ENCODE results near the gene CLTB. TPM values are rescaled to one million over a fixed set of nuclear protein-coding genes. Genes with fewer than 3 reads are reported as not detected.

CLTB gene
- total RNA-seq, 1 donor from 2014 or later, result 35.2 TPM

DNA sequence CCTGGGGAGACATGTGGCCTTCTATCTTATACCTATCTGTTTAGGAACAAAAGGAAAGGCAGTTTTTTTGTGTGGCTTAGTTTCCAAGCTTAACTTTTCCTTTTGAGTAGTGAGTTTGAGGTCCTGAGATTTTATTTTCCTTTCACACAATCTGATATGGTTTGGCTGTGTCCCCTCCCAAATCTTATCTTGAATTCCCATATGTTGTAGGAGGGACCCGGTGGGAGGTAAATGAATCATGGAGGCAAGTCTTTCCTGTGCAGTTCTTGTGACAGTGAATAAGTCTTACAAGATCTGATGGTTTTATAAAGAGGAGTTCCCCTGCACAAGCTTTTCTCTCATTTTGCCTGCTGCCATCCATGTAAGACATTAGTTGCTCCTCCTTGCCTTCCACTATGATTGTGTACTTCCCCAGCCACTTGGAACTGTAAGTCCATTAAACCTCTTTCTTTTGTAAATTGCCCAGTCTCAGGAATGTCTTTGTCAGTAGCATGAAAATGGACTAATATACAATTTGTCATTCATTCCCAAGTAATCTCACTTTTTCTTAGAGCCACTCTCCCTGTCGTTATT, 4.7 kb upstream of the CLTB start:
- H3K4me3 Mint-ChIP-seq (ENCODE audit: unreplicated experiment), result no peak overlapping the region
- TF ChIP-seq, protein P1, sequence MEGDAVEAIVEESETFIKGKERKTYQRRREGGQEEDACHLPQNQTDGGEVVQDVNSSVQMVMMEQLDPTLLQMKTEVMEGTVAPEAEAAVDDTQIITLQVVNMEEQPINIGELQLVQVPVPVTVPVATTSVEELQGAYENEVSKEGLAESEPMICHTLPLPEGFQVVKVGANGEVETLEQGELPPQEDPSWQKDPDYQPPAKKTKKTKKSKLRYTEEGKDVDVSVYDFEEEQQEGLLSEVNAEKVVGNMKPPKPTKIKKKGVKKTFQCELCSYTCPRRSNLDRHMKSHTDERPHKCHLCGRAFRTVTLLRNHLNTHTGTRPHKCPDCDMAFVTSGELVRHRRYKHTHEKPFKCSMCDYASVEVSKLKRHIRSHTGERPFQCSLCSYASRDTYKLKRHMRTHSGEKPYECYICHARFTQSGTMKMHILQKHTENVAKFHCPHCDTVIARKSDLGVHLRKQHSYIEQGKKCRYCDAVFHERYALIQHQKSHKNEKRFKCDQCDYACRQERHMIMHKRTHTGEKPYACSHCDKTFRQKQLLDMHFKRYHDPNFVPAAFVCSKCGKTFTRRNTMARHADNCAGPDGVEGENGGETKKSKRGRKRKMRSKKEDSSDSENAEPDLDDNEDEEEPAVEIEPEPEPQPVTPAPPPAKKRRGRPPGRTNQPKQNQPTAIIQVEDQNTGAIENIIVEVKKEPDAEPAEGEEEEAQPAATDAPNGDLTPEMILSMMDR (IDR thresholded peaks at IDR 0.05; ENCODE audit: unreplicated experiment), result no peak
- no peaks in the 10 kb centered on the region for H3K36me3 Mint-ChIP-seq (ENCODE audit: low read depth, unreplicated experiment)
- no peak for DNase-seq (ENCODE audit: low spot score)
- H3K27ac Mint-ChIP-seq (ENCODE audit: unreplicated experiment), result no peak overlapping the region
- H3K9me3 Mint-ChIP-seq (ENCODE audit: unreplicated experiment), result no peaks in the 10 kb centered on the region
- H3K27me3 Mint-ChIP-seq (ENCODE audit: unreplicated experiment), result peaks cover 8% of the 10 kb centered on the region
- H3K4me1 Mint-ChIP-seq (ENCODE audit: unreplicated experiment), result peaks cover 4% of the 10 kb centered on the region

DNA sequence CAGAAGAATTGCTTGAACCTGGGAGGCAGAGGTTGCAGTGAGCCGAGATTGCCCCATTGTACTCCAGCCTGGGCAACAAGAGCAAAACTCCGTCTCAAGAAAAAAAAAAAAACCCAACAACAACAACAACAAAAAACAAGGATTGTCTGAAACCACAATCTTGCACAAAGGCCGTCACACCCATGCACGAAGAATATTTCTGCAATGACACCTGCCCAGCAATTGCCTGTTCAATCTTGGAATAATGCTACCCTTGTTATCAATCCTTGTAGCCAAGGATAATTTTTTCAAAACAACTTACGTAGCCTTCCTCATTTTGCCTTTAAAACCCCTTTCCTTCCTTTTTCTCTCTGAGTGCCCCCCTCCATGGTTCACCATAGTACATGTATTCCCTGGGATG, 3.7 kb upstream of the CLTB start:
- Mint-ChIP-seq H3K27ac (ENCODE audit: unreplicated experiment) (no peak overlapping the region), H3K27me3 (ENCODE audit: unreplicated experiment) (peaks cover 6% of the 10 kb centered on the region), H3K36me3 (ENCODE audit: low read depth, unreplicated experiment) (no peaks in the 10 kb centered on the region), H3K4me3 (ENCODE audit: unreplicated experiment) (no peak overlapping the region), H3K9me3 (ENCODE audit: unreplicated experiment) (no peaks in the 10 kb centered on the region), H3K4me1 (ENCODE audit: unreplicated experiment) (peaks cover 4% of the 10 kb centered on the region)
- DNase-seq (ENCODE audit: low spot score), result no peak
- TF ChIP-seq, protein P1 (IDR thresholded peaks at IDR 0.05; ENCODE audit: unreplicated experiment), result no peak

DNA sequence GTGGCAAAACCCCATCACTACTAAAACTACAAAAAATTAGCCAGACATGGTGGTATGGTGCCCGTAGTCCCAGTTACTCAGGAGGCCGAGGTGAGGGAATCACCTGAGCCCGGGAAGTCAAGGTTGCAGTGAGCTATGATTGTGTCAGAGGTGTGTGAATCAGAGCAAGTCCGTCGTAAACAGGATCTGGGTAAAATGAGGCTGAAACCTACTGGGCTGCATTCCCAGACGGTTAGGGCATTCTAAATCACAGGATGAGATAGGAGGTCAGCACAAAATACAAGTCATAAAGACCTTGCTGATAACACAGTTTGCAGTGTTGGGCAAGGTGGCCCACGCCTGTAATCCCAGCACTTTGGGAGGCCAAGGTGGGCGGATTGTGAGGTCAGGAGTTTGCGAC, 1.9 kb upstream of the CLTB start:
- no peak overlapping the region for H3K27ac Mint-ChIP-seq (ENCODE audit: unreplicated experiment)
- no peak overlapping the region for H3K4me3 Mint-ChIP-seq (ENCODE audit: unreplicated experiment)
- no peaks in the 10 kb centered on the region for H3K9me3 Mint-ChIP-seq (ENCODE audit: unreplicated experiment)
- no peaks in the 10 kb centered on the region for H3K36me3 Mint-ChIP-seq (ENCODE audit: low read depth, unreplicated experiment)
- H3K4me1 Mint-ChIP-seq (ENCODE audit: unreplicated experiment), result peaks cover 4% of the 10 kb centered on the region
- TF ChIP-seq, protein P1 (IDR thresholded peaks at IDR 0.05; ENCODE audit: unreplicated experiment), result no peak
- H3K27me3 Mint-ChIP-seq (ENCODE audit: unreplicated experiment), result peaks cover 11% of the 10 kb centered on the region
- no peak for DNase-seq (ENCODE audit: low spot score)

DNA sequence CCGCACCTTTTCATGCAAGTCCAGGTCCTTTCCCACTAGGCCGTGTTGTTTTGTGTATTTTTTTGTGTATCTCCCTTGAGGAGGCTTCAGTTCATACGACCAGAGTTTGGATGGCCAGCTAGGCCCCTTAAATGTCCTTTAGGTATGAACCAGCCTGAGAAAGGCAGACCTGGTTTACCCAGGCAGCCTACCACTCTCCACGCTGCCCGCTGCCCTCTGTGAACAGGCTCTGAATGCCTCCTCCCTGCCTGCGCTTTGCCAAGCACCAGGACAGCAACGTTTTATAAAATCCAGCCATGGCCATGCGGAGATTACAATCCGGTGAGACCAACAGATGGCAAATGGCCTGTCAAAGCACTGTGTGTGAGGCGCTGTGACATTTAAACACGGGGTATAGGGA, 626 bp upstream of the CLTB start:
- H3K4me1 Mint-ChIP-seq (ENCODE audit: unreplicated experiment), result peaks cover 4% of the 10 kb centered on the region

More for the DNA sequence above, 626 bp upstream of the CLTB start:
- TF ChIP-seq, protein P1 (IDR thresholded peaks at IDR 0.05; ENCODE audit: unreplicated experiment), result no peak
- H3K4me3 Mint-ChIP-seq (ENCODE audit: unreplicated experiment), result peak overlapping the region; percentile 86
- H3K27ac Mint-ChIP-seq (ENCODE audit: unreplicated experiment), result no peak overlapping the region
- no peaks in the 10 kb centered on the region for H3K36me3 Mint-ChIP-seq (ENCODE audit: low read depth, unreplicated experiment)
- no peak for DNase-seq (ENCODE audit: low spot score)
- peaks cover 11% of the 10 kb centered on the region for H3K27me3 Mint-ChIP-seq (ENCODE audit: unreplicated experiment)
- no peaks in the 10 kb centered on the region for H3K9me3 Mint-ChIP-seq (ENCODE audit: unreplicated experiment)
